ENCODE results near the gene NTN1. TPM values are rescaled to one million over a fixed set of nuclear protein-coding genes. Genes with fewer than 3 reads are reported as not detected.

The NTN1 gene
- total and polyA plus RNA-seq, 2 of the 13 experiments (the other 11 are each of a cell fraction or from before 2014, with no cell fraction given), result 0.04 to 0.05 TPM

DNA sequence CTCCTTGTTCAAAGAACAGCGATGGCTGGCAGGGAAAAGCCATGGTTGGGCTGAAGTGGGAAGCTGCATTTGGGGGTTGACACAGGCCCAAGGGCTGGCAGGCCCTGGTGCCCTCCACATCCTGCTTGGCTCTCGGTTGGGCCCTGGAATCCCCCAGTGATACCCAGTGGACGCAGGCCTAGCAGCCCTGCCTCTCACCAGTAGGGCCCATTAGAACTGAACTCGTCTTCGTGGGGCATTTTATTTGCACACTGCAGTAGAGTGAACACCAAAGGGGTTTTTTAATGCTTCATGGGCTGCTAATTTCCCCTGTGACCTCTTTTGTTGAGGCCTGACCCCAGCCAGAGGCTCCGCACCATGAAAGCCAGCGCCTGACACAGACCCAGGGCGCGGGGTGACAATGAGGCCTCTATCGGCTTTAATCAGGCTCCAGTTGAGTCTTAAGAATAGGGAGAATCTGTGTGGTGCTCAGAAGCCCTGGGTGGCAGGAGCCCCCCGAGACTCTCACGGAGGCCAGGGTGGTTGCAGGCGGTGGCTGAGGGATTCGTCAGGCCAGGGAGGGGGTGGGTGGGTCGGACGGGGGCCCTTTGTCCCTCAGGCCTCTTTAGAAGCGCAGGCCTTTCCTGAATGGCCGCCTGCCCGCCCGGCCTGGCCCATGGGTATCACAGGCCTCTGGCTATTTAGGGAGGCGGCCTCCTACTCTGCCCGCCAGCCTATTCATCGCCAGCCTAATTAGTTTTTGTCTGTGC, 199.3 kb downstream of the NTN1 start:
- CTCF ChIA-PET (ENCODE audit: low intra/inter-chr PET ratio, low total read pairs), result no interaction called here
- H3K4me1 ChIP-seq (ENCODE audit: insufficient read depth, low read length), result no peaks in the 10 kb centered on the region; the same call in 1 of the 2 replicates
- H3K9me3 ChIP-seq (ENCODE audit: low read length), result peaks cover 12% of the 10 kb centered on the region
- POLR2A ChIA-PET, result no interaction called here
- H3K79me2 ChIP-seq (ENCODE audit: insufficient read depth, low read length), result no peaks in the 10 kb centered on the region
- H3K27ac ChIP-seq (ENCODE audit: extremely low read length, insufficient read depth, low read length), result no peak overlapping the region
- ATAC-seq (no peak), FAIRE-seq (no peak), DNase-seq (ENCODE audit: low spot score) (no peak)
- 38% methylated on average over 8 of the region's 23 CpGs for WGBS (ENCODE audit: low lambda C conversion rate)
- in situ Hi-C loops (cut with HindIII; ENCODE audit: extremely low pct_ligation_motif_present, low pct_unique_long_range_greater_than_20kb), result no loop called here
- no peak overlapping the region for H3K4me3 ChIP-seq (replicated peaks in 1 of 3; ENCODE audit: insufficient read depth in 1 of 3, low read depth in 2 of 3, low read length in 3 of 3)
- no TSS peak for BruUV-seq (replicated peaks)
- peaks cover 8 to 44% of the 10 kb centered on the region in 2 experiments; a peak in 4 of 5 replicates for H3K27me3 ChIP-seq (ENCODE audit: control insufficient read depth in 1 of 2, insufficient read depth in 2 of 2, low read length in 2 of 2)
- no peak overlapping the region for H3K9ac ChIP-seq (ENCODE audit: insufficient read depth, low read depth, low read length)
- H3K4me2 ChIP-seq (ENCODE audit: low read depth, low read length), result no peak overlapping the region
- H4K20me1 ChIP-seq (ENCODE audit: insufficient read depth, low read length), result no peaks in the 10 kb centered on the region
- intact Hi-C loops (cut with micrococcal nuclease; ENCODE audit: unreplicated experiment), result no loop called here
- no peaks in the 10 kb centered on the region for H3K36me3 ChIP-seq (replicated peaks in 1 of 2; ENCODE audit: control insufficient read depth in 1 of 2, insufficient read depth in 2 of 2, low read length in 2 of 2)
- H2AFZ ChIP-seq (ENCODE audit: low read length), result no peak overlapping the region
- TF ChIP-seq ZNF557 (CRISPR knock-in tag; IDR thresholded peaks at IDR 0.05), result no peak
- no peak for TF ChIP-seq KAT7 (CRISPR knock-in tag; IDR thresholded peaks at IDR 0.05; ENCODE audit: borderline replicate concordance)
- TF ChIP-seq ZNF451 (CRISPR knock-in tag; IDR thresholded peaks at IDR 0.05), result no peak
- no peak for TF ChIP-seq ZNF367 (CRISPR knock-in tag; IDR thresholded peaks at IDR 0.05; ENCODE audit: borderline replicate concordance)
- TF ChIP-seq RELA (CRISPR knock-in tag; IDR thresholded peaks at IDR 0.05), result no peak
- no peak for TF ChIP-seq SUZ12 (IDR thresholded peaks at IDR 0.05; ENCODE audit: low read depth, low read length)
- TF ChIP-seq, protein P1, sequence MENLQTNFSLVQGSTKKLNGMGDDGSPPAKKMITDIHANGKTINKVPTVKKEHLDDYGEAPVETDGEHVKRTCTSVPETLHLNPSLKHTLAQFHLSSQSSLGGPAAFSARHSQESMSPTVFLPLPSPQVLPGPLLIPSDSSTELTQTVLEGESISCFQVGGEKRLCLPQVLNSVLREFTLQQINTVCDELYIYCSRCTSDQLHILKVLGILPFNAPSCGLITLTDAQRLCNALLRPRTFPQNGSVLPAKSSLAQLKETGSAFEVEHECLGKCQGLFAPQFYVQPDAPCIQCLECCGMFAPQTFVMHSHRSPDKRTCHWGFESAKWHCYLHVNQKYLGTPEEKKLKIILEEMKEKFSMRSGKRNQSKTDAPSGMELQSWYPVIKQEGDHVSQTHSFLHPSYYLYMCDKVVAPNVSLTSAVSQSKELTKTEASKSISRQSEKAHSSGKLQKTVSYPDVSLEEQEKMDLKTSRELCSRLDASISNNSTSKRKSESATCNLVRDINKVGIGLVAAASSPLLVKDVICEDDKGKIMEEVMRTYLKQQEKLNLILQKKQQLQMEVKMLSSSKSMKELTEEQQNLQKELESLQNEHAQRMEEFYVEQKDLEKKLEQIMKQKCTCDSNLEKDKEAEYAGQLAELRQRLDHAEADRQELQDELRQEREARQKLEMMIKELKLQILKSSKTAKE (CRISPR knock-in tag; IDR thresholded peaks at IDR 0.05; ENCODE audit: borderline replicate concordance), result no peak
- TF ChIP-seq ZNF124 (CRISPR knock-in tag; IDR thresholded peaks at IDR 0.05), result no peak
- TF ChIP-seq SMAD3 (CRISPR knock-in tag; IDR thresholded peaks at IDR 0.05), result no peak
- TF ChIP-seq ZNF549 (CRISPR knock-in tag; IDR thresholded peaks at IDR 0.05), result no peak
- no peak for TF ChIP-seq TCF12 (IDR thresholded peaks at IDR 0.05)
- TF ChIP-seq TCF12 (CRISPR knock-in tag; IDR thresholded peaks at IDR 0.05), result no peak
- no peak for TF ChIP-seq MAZ (IDR thresholded peaks at IDR 0.05; ENCODE audit: borderline replicate concordance, low read depth, low read length)
- no peak for TF ChIP-seq MAZ (CRISPR knock-in tag; IDR thresholded peaks at IDR 0.05; ENCODE audit: low read depth)
- TF ChIP-seq ZNF703 (CRISPR knock-in tag; IDR thresholded peaks at IDR 0.05; ENCODE audit: borderline replicate concordance), result no peak
- TF ChIP-seq SP5 (CRISPR knock-in tag; IDR thresholded peaks at IDR 0.05; ENCODE audit: borderline replicate concordance, low read depth), result no peak
- TF ChIP-seq, protein P2, sequence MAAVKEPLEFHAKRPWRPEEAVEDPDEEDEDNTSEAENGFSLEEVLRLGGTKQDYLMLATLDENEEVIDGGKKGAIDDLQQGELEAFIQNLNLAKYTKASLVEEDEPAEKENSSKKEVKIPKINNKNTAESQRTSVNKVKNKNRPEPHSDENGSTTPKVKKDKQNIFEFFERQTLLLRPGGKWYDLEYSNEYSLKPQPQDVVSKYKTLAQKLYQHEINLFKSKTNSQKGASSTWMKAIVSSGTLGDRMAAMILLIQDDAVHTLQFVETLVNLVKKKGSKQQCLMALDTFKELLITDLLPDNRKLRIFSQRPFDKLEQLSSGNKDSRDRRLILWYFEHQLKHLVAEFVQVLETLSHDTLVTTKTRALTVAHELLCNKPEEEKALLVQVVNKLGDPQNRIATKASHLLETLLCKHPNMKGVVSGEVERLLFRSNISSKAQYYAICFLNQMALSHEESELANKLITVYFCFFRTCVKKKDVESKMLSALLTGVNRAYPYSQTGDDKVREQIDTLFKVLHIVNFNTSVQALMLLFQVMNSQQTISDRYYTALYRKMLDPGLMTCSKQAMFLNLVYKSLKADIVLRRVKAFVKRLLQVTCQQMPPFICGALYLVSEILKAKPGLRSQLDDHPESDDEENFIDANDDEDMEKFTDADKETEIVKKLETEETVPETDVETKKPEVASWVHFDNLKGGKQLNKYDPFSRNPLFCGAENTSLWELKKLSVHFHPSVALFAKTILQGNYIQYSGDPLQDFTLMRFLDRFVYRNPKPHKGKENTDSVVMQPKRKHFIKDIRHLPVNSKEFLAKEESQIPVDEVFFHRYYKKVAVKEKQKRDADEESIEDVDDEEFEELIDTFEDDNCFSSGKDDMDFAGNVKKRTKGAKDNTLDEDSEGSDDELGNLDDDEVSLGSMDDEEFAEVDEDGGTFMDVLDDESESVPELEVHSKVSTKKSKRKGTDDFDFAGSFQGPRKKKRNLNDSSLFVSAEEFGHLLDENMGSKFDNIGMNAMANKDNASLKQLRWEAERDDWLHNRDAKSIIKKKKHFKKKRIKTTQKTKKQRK (IDR thresholded peaks at IDR 0.05; ENCODE audit: low read length), result no peak
- TF ChIP-seq ELF3 (CRISPR knock-in tag; IDR thresholded peaks at IDR 0.05), result no peak
- TF ChIP-seq NAIF1 (CRISPR knock-in tag; IDR thresholded peaks at IDR 0.05; ENCODE audit: borderline replicate concordance), result no peak

All from HepG2 (cell line).